ENCODE data around the gene SULT1C2.

- TF ChIP-seq CTCF (IDR thresholded peaks at IDR 0.05): no peak
- no peak for TF ChIP-seq POLR2A (IDR thresholded peaks at IDR 0.05)
- no peak for TF ChIP-seq POLR2AphosphoS5 (IDR thresholded peaks at IDR 0.05; ENCODE audit: insufficient read depth in 1 of 2, low read depth in 1 of 2)
Observed at GRCh38 chr2:108285616-108286015, 3.1 kb upstream of the SULT1C2 start.
